ENCODE results near the gene PNLIPRP1.

PNLIPRP1 gene

GRCh38 chr10:116588995-116589394 is 1.8 kb upstream of the PNLIPRP1 start:
- no peak overlapping the region for H3K27ac Mint-ChIP-seq
- no peaks in the 10 kb centered on the region for H3K36me3 Mint-ChIP-seq
- no peaks in the 10 kb centered on the region for H3K4me1 Mint-ChIP-seq
- DNase-seq = no peak
- no peaks in the 10 kb centered on the region for H3K9me3 Mint-ChIP-seq
- CTCF ChIA-PET = no interaction called here
- H3K4me3 Mint-ChIP-seq = no peak overlapping the region
- no peaks in the 10 kb centered on the region for H3K27me3 Mint-ChIP-seq

- H3K4me3 Mint-ChIP-seq = no peak overlapping the region
- H3K4me1 Mint-ChIP-seq = no peaks in the 10 kb centered on the region
- no peak overlapping the region for H3K27ac Mint-ChIP-seq
- CTCF ChIA-PET = interaction anchor here (1.5 kb wide), 1 partner anchor 8 kb away, joined by 3 read pairs; no protein-coding TSS in a partner anchor
- no peaks in the 10 kb centered on the region for H3K36me3 Mint-ChIP-seq
- no peaks in the 10 kb centered on the region for H3K27me3 Mint-ChIP-seq
- DNase-seq = no peak
- no peaks in the 10 kb centered on the region for H3K9me3 Mint-ChIP-seq
These were observed 833 bp upstream of the PNLIPRP1 start for GRCh38 chr10:116589926-116590325.

DNA sequence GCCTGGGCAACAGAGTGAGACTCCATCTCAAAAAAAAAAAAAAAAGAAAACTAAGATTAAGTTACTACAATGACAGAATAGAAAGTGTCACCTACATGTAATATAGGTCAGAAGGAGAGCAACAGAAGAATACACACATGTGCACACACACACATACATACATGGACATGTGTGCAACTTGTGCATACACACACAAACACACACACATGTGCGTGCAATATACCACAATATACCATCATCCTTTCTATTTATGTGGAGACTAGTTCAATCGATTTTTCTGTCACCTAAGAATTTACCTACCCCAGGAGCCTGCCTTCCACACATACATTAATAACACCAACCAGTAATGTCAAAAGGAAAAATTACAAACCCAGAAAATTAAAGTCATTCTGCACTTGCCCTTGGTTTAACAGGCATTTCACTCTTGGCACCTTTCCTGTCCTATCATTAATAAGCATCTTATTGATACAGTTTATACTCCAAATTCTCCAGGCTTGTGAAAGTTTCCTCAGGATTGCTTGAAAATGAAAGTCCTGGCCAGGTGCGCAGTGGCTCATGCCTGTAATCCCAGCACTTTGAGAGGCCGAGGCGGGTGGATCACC is 2.5 kb downstream of the PNLIPRP1 start:
- no peak overlapping the region for H3K4me3 Mint-ChIP-seq
- no peaks in the 10 kb centered on the region for H3K9me3 Mint-ChIP-seq
- CTCF ChIA-PET = no interaction called here
- no peak overlapping the region for H3K27ac Mint-ChIP-seq
- no peaks in the 10 kb centered on the region for H3K36me3 Mint-ChIP-seq
- DNase-seq = no peak
- no peaks in the 10 kb centered on the region for H3K27me3 Mint-ChIP-seq
- H3K4me1 Mint-ChIP-seq = no peaks in the 10 kb centered on the region

DNA sequence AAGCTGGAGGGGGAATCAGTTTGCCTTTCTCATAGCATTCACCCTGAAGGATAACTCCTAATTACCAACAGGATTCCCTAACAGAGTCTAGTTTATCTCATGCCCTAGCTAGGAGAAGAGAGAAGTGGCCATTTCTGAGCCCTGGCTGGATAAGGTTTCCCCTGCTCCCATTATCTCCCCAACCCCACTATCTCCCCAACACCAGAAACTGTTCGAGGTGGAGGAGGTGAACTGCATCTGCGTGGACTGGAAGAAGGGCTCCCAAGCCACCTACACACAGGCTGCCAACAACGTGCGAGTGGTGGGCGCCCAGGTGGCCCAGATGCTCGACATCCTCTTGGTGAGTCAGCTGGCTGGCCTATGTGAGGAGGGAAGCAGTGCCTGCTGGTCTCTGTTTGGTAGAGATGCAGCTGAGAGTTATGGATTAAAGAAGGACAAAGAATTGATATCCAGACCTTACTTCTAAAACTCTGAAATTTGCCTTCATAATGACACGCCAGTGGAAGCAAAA is 3.8 kb downstream of the PNLIPRP1 start:
- Mint-ChIP-seq H3K4me1 (no peaks in the 10 kb centered on the region), H3K27ac (no peak overlapping the region), H3K27me3 (no peaks in the 10 kb centered on the region), H3K36me3 (no peaks in the 10 kb centered on the region), H3K9me3 (no peaks in the 10 kb centered on the region), H3K4me3 (no peak overlapping the region)
- CTCF ChIA-PET = no interaction called here
- no peak for DNase-seq

GRCh38 chr10:116596062-116596461 is 5.3 kb downstream of the PNLIPRP1 start:
- no peak overlapping the region for H3K4me3 Mint-ChIP-seq
- no peaks in the 10 kb centered on the region for H3K9me3 Mint-ChIP-seq
- CTCF ChIA-PET = no interaction called here
- H3K36me3 Mint-ChIP-seq = no peaks in the 10 kb centered on the region
- no peaks in the 10 kb centered on the region for H3K27me3 Mint-ChIP-seq
- no peaks in the 10 kb centered on the region for H3K4me1 Mint-ChIP-seq
- DNase-seq = no peak
- H3K27ac Mint-ChIP-seq = no peak overlapping the region

DNA sequence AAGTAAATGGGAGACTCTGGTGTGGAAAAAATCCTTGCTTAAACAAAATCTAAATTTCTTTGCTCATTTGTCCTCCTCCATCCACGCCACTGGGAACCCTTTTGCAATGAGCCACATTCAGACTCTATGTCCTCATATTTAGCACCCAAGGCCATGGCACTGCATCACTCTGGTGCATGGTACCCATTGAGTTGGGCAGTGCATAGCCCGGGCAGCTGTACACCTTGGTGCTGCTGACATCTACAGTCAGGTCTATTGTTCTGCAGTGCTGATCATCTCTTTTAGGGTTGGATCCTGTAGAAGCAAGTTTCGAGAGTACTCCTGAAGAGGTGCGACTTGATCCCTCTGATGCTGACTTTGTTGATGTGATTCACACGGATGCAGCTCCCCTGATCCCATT is 6.8 kb downstream of the PNLIPRP1 start:
- Mint-ChIP-seq H3K27me3 (no peaks in the 10 kb centered on the region), H3K4me1 (no peaks in the 10 kb centered on the region), H3K4me3 (no peak overlapping the region), H3K36me3 (no peaks in the 10 kb centered on the region), H3K27ac (no peak overlapping the region), H3K9me3 (no peaks in the 10 kb centered on the region)
- CTCF ChIA-PET = no interaction called here
- DNase-seq = no peak

DNA sequence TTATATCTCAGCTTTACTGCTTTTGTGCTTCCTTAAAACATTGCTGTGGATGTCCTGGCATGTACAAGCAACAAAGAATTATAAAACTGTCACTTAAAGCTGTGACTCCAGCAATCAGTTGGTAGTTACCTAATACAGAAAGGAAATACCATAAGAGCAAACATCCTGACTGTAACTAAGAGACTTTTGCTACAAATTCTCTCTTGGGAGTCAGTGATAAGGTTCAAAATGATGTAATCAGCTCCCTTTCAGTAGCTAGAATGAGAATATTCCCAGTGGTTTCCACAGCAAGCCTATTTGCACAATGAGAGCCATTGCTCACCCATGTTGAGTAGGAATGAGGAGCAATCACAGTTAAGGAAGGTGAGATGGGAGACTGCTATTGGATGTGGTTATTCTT is 7.6 kb downstream of the PNLIPRP1 start:
- CTCF ChIA-PET = no interaction called here
- no peak for DNase-seq
- H3K9me3 Mint-ChIP-seq = no peaks in the 10 kb centered on the region
- H3K27me3 Mint-ChIP-seq = no peaks in the 10 kb centered on the region
- H3K36me3 Mint-ChIP-seq = no peaks in the 10 kb centered on the region
- no peak overlapping the region for H3K4me3 Mint-ChIP-seq
- no peaks in the 10 kb centered on the region for H3K4me1 Mint-ChIP-seq
- no peak overlapping the region for H3K27ac Mint-ChIP-seq

DNA sequence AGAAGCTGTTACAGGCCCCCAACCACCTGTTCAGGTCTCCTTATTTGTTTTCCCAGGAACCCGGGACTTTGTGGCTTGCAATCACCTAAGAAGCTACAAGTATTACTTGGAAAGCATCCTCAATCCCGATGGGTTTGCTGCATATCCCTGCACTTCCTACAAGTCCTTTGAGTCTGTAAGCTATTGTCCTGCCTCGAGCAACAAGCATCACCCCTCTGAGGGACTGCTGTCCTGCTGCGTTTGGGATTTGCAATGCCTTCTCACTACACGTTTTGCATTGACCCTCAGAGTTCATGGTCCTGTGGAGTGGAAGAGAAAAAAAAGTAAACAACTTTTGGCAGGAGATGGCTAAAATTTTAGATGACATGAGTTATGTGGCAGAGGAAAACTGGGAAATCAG is 9.2 kb downstream of the PNLIPRP1 start:
- no peaks in the 10 kb centered on the region for H3K9me3 Mint-ChIP-seq
- DNase-seq = no peak
- no peaks in the 10 kb centered on the region for H3K36me3 Mint-ChIP-seq
- H3K27ac Mint-ChIP-seq = no peak overlapping the region
- H3K4me1 Mint-ChIP-seq = no peaks in the 10 kb centered on the region
- CTCF ChIA-PET = no interaction called here
- H3K27me3 Mint-ChIP-seq = no peaks in the 10 kb centered on the region
- H3K4me3 Mint-ChIP-seq = no peak overlapping the region

DNA sequence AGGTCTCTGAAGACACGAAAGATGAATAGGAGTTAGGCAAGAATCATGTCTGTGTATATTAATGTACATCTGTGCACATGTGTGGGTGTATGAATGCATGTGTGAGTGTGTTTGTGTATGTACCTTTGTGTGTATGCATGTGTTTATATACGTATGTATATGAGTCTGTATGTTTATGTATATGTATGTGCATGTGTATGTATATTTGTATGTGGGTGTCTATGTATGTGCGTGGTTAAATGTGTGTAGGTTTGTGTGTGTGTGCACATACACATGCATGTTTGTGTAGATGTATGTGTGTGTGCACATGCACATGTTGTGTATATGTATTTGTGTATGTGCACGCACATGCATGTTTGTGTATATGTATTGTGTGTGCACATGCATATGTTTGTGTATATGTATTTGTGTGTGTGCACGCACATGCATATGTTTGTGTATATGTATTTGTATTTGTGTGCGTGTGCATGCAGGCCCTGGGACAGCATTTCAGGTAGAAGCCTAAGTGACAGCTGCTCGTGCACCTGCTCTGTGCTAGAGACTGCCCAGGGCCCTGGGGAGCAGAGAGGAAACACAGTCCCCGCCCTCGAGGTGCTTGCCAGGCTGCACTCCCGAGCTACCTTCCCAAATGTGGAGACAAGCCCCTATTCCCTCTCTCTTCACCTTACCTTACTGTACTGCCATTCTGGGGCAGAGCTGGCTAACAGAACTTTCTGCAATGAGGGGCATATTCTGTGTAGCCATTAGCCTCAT is 12.1 kb downstream of the PNLIPRP1 start:
- Mint-ChIP-seq H3K4me1 (no peaks in the 10 kb centered on the region), H3K36me3 (no peaks in the 10 kb centered on the region), H3K27ac (no peak overlapping the region), H3K4me3 (no peak overlapping the region), H3K27me3 (no peaks in the 10 kb centered on the region), H3K9me3 (no peaks in the 10 kb centered on the region)
- CTCF ChIA-PET = no interaction called here
- no peak for DNase-seq

GRCh38 chr10:116606061-116606483 is 15.3 kb downstream of the PNLIPRP1 start:
- H3K9me3 Mint-ChIP-seq = no peaks in the 10 kb centered on the region
- no peak overlapping the region for H3K4me3 Mint-ChIP-seq
- H3K36me3 Mint-ChIP-seq = no peaks in the 10 kb centered on the region
- no peak for DNase-seq
- H3K27ac Mint-ChIP-seq = no peak overlapping the region
- no peaks in the 10 kb centered on the region for H3K4me1 Mint-ChIP-seq
- H3K27me3 Mint-ChIP-seq = peaks cover 21% of the 10 kb centered on the region
- CTCF ChIA-PET = no interaction called here

DNA sequence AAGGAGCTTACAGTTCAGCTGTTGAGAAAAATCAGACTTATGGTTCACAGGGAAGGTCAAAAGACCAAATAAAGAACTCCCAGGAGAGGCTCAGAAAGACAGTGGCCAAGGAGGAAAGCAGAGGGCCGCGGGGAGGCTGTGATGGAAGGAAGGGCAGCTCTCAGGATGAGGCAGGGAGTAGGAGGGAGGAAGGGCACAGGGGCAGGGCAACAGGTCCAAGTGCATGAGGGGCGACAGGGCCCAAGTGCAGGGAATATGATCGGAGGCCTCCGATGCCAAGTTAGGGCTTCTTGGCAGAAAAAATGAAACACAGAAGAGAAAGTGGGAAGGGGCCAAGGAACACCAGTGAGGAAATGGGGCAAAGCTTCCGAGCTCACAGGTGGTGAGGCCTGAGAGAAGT is 16.6 kb downstream of the PNLIPRP1 start:
- no peaks in the 10 kb centered on the region for H3K9me3 Mint-ChIP-seq
- H3K4me1 Mint-ChIP-seq = no peaks in the 10 kb centered on the region
- DNase-seq = no peak
- no peaks in the 10 kb centered on the region for H3K36me3 Mint-ChIP-seq
- H3K27me3 Mint-ChIP-seq = peaks cover 21% of the 10 kb centered on the region
- CTCF ChIA-PET = no interaction called here
- H3K4me3 Mint-ChIP-seq = no peak overlapping the region
- H3K27ac Mint-ChIP-seq = no peak overlapping the region

- H3K27me3 Mint-ChIP-seq = peaks cover 21% of the 10 kb centered on the region
- CTCF ChIA-PET = no interaction called here
- H3K27ac Mint-ChIP-seq = no peak overlapping the region
- no peaks in the 10 kb centered on the region for H3K9me3 Mint-ChIP-seq
- no peaks in the 10 kb centered on the region for H3K36me3 Mint-ChIP-seq
- no peak overlapping the region for H3K4me3 Mint-ChIP-seq
- H3K4me1 Mint-ChIP-seq = no peaks in the 10 kb centered on the region
- no peak for DNase-seq
These were observed 18.2 kb downstream of the PNLIPRP1 start for GRCh38 chr10:116608686-116609594.

GRCh38 chr10:116610443-116611152 is 19.8 kb downstream of the PNLIPRP1 start:
- Mint-ChIP-seq H3K4me1 (no peaks in the 10 kb centered on the region), H3K27me3 (peaks cover 21% of the 10 kb centered on the region), H3K27ac (no peak overlapping the region), H3K4me3 (no peak overlapping the region), H3K36me3 (no peaks in the 10 kb centered on the region), H3K9me3 (no peaks in the 10 kb centered on the region)
- DNase-seq = no peak
- CTCF ChIA-PET = no interaction called here

DNA sequence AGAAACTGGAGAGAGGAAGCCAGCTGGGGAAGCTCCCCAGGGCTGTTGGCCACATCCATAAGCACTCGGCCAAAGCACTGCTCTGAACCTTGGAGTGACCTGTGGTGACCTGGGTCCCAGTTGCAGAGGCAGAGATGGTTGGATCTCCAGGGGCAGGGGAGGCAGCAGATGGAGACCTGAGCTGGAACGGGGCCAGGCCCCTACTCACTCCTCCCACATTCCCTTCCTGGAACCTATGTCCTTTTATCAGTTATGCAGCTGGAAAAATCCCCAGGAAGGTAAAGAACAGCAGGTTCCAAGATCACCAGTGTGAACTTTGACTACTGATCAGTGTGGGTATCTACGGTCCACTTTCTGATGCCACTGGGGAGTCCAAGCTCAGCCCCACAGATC is 20.4 kb downstream of the PNLIPRP1 start:
- Mint-ChIP-seq H3K27me3 (peaks cover 21% of the 10 kb centered on the region), H3K4me3 (no peak overlapping the region), H3K4me1 (no peaks in the 10 kb centered on the region), H3K27ac (no peak overlapping the region), H3K9me3 (no peaks in the 10 kb centered on the region), H3K36me3 (no peaks in the 10 kb centered on the region)
- CTCF ChIA-PET = no interaction called here
- DNase-seq = no peak
